ENCODE data around the gene ARHGEF17. TPM values are rescaled to one million over a fixed set of nuclear protein-coding genes. Genes with fewer than 3 reads are reported as not detected.

Gene ARHGEF17
- total RNA-seq, 2 experiments from 2014 or later: 0.05 TPM

- Mint-ChIP-seq H3K4me3 (no peak overlapping the region), H3K27ac (no peak overlapping the region)
- POLR2A ChIA-PET: interaction anchor here (0.9 to 2.1 kb wide), 5 partner anchors 9 to 46 kb away, joined by 3 to 5 read pairs (median 3); no protein-coding TSS in a partner anchor
Measured at GRCh38 chr11:73396251-73396930, 88.3 kb downstream of the ARHGEF17 start.

DNA sequence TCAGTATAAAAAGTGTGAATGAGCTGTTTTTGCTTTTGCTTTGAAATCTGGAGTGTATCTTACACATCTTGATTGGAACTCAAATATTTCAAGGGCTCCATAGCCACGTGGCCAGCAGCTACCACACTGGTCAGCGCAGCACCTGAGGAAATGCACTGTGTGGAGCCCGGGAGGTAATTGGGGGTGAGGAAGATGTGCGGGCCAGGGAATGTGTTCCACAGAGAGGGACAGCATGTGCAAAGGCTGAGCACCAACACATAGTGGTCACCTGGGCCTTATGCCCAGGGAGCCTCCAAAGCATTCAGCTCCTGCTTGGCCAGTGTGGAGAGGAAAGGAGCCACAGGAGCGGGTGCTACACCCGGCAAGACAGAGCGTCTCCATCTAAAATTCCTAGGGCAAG lies 88.9 kb downstream of the ARHGEF17 start:
- H3K36me3 Mint-ChIP-seq (ENCODE audit: low read depth): peaks cover 26% of the 10 kb centered on the region
- no peaks in the 10 kb centered on the region for H3K27me3 Mint-ChIP-seq
- no peaks in the 10 kb centered on the region for H3K9me3 Mint-ChIP-seq
- ChIA-PET CTCF (interaction anchor here (1.0 to 2.4 kb wide), 5 partner anchors 12 to 102 kb away, joined by 3 to 20 read pairs (median 7); no protein-coding TSS in a partner anchor), POLR2A (interaction anchor here (0.9 to 2.1 kb wide), 5 partner anchors 9 to 46 kb away, joined by 3 to 5 read pairs (median 3); no protein-coding TSS in a partner anchor)
- H3K27ac Mint-ChIP-seq: peak overlapping the region; percentile 45
- peaks cover 2% of the 10 kb centered on the region for H3K4me1 Mint-ChIP-seq
- no peak for DNase-seq
- H3K4me3 Mint-ChIP-seq: no peak overlapping the region

More at GRCh38 chr11:73396251-73396930, 88.3 kb downstream of the ARHGEF17 start:
- CTCF ChIA-PET: interaction anchor here (1.0 to 2.4 kb wide), 5 partner anchors 11 to 102 kb away, joined by 3 to 20 read pairs (median 7); no protein-coding TSS in a partner anchor
- H3K4me1 Mint-ChIP-seq: peaks cover 2% of the 10 kb centered on the region
- DNase-seq: no peak
- H3K9me3 Mint-ChIP-seq: no peaks in the 10 kb centered on the region
- H3K27me3 Mint-ChIP-seq: no peaks in the 10 kb centered on the region
- H3K36me3 Mint-ChIP-seq (ENCODE audit: low read depth): peaks cover 28% of the 10 kb centered on the region

DNA sequence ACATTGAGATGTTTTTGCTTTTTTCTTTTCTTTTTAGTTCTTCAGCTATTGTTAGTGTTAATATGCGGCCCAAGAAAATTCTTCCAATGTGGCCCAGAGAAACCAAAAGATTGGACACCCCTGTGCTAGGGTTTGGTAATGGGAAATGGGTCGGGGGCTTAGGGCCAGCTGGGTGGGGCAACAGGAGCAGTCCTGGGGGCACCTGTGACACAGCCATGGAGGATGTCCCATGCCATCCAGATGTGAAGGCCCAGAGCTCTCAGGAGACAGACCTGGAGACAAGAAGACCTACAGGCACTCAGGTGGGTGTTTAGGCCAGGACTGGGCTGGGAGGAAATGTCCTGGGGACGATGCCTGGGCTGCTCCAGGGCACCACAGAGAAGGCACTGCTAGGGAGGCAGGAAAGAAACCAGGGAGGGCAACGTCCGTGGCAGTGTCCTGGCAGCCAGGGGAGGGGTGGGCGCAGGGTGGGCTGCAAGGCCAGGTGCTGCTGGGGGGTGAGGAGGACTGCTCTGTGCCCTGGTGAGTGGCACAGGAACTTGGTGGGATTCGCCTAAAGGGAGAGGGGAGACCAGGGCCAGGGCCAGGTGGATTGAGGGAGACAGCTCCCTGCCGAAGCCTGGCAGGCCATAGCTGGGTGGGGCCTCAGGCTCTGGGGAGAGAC lies 89.5 kb downstream of the ARHGEF17 start:
- ChIA-PET CTCF (interaction anchor here (1.4 to 2.4 kb wide), 4 partner anchors 13 to 103 kb away, joined by 5 to 20 read pairs (median 8); no protein-coding TSS in a partner anchor), POLR2A (interaction anchor here (1.5 to 2.1 kb wide), 3 partner anchors 8 to 47 kb away, joined by 3 to 5 read pairs (median 4); no protein-coding TSS in a partner anchor)
- no peak overlapping the region for H3K4me3 Mint-ChIP-seq

DNA sequence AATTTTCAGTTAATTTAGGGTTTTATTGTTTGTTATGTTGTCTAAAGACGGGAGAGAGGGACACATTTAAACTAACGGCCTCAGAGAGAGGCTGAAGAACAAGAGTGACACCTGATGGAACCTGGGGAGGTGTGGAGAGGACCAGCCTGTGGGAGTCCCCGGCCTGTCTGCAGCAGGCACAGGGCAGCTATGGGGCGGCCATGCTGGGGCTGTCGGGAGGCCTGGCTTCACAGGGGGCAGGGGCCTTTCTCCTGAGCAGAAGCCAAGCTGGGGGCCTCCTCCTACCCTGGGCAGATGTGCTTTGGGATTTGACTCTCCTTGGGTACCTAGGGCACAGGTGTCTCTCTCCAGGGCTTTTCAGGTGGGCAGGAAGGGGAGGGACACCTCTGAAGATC lies 90.1 kb downstream of the ARHGEF17 start:
- Mint-ChIP-seq H3K27ac (peak overlapping the region; percentile 16), H3K4me1 (peaks cover 2% of the 10 kb centered on the region), H3K27me3 (no peaks in the 10 kb centered on the region), H3K9me3 (no peaks in the 10 kb centered on the region), H3K36me3 (ENCODE audit: low read depth) (peaks cover 26% of the 10 kb centered on the region), H3K4me3 (no peak overlapping the region)
- no peak for DNase-seq
- ChIA-PET CTCF (interaction anchor here (2.4 kb wide), 1 partner anchor 49 kb away, joined by 7 read pairs; no protein-coding TSS in a partner anchor), POLR2A (no interaction called here)

More for the DNA sequence above, 89.5 kb downstream of the ARHGEF17 start:
- H3K27me3 Mint-ChIP-seq: no peaks in the 10 kb centered on the region
- H3K36me3 Mint-ChIP-seq (ENCODE audit: low read depth): peaks cover 26% of the 10 kb centered on the region
- no peaks in the 10 kb centered on the region for H3K9me3 Mint-ChIP-seq
- H3K4me1 Mint-ChIP-seq: peaks cover 2% of the 10 kb centered on the region
- DNase-seq: no peak
- H3K27ac Mint-ChIP-seq: peak overlapping the region; percentile 16

GRCh38 chr11:73398721-73399120 lies 90.6 kb downstream of the ARHGEF17 start:
- CTCF ChIA-PET: interaction anchor here (1.3 to 5.5 kb wide), 3 partner anchors 47 to 92 kb away, joined by 4 to 32 read pairs (median 7); no protein-coding TSS in a partner anchor
- Mint-ChIP-seq H3K27ac (no peak overlapping the region), H3K4me1 (no peaks in the 10 kb centered on the region), H3K36me3 (ENCODE audit: low read depth) (peaks cover 24% of the 10 kb centered on the region), H3K9me3 (no peaks in the 10 kb centered on the region), H3K27me3 (no peaks in the 10 kb centered on the region), H3K4me3 (no peak overlapping the region)
- DNase-seq: no peak
- POLR2A ChIA-PET: interaction anchor here (0.7 to 1.3 kb wide), 3 partner anchors 11 to 48 kb away, joined by 3 to 4 read pairs (median 3); no protein-coding TSS in a partner anchor

GRCh38 chr11:73399159-73399590 lies 91.1 kb downstream of the ARHGEF17 start:
- ChIA-PET POLR2A (interaction anchor here (0.7 to 1.3 kb wide), 4 partner anchors 12 to 48 kb away, joined by 3 to 4 read pairs (median 4); no protein-coding TSS in a partner anchor), CTCF (interaction anchor here (1.3 to 5.5 kb wide), 3 partner anchors 11 to 92 kb away, joined by 4 to 32 read pairs (median 4); no protein-coding TSS in a partner anchor)
- Mint-ChIP-seq H3K4me1 (no peaks in the 10 kb centered on the region), H3K27me3 (no peaks in the 10 kb centered on the region), H3K9me3 (no peaks in the 10 kb centered on the region), H3K4me3 (no peak overlapping the region), H3K36me3 (ENCODE audit: low read depth) (peaks cover 22% of the 10 kb centered on the region), H3K27ac (peak overlapping the region; percentile 25)
- DNase-seq: no peak

GRCh38 chr11:73399636-73400035 lies 91.6 kb downstream of the ARHGEF17 start:
- DNase-seq: no peak
- Mint-ChIP-seq H3K9me3 (no peaks in the 10 kb centered on the region), H3K36me3 (ENCODE audit: low read depth) (peaks cover 22% of the 10 kb centered on the region), H3K4me1 (no peaks in the 10 kb centered on the region), H3K4me3 (no peak overlapping the region), H3K27ac (peak overlapping the region; percentile 25), H3K27me3 (no peaks in the 10 kb centered on the region)
- ChIA-PET POLR2A (interaction anchor here (1.1 to 1.3 kb wide), 4 partner anchors 12 to 49 kb away, joined by 3 to 4 read pairs (median 4); no protein-coding TSS in a partner anchor), CTCF (interaction anchor here (1.3 to 5.5 kb wide), 4 partner anchors 11 to 205 kb away, joined by 4 to 32 read pairs (median 4); no protein-coding TSS in a partner anchor)

DNA sequence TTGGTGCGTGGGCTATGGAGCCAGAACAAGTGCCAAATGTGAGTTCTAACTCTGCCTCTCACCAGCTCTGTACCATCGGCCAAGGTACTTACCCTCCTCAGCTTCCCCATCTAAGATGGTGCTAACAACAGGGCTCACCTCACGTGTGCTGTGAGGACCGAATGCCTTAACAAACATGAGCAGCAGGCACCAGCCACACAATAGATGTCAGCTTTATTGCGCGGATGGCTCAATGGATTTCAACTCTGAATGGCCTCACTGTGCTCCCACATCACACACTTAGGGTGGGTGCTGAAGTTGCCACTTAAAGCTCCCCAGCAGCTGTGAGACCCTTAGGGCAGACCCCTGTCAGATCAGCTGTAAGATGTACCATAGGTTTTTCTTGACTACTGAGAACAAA lies 92.2 kb downstream of the ARHGEF17 start:
- ChIA-PET POLR2A (interaction anchor here (1.2 kb wide), 1 partner anchor 13 kb away, joined by 3 read pairs; no protein-coding TSS in a partner anchor), CTCF (interaction anchor here (1.3 to 5.5 kb wide), 4 partner anchors 10 to 204 kb away, joined by 4 to 32 read pairs (median 4); no protein-coding TSS in a partner anchor)
- peaks cover 20% of the 10 kb centered on the region for H3K36me3 Mint-ChIP-seq (ENCODE audit: low read depth)
- H3K4me1 Mint-ChIP-seq: no peaks in the 10 kb centered on the region
- no peaks in the 10 kb centered on the region for H3K9me3 Mint-ChIP-seq
- H3K27ac Mint-ChIP-seq: no peak overlapping the region
- H3K27me3 Mint-ChIP-seq: no peaks in the 10 kb centered on the region
- H3K4me3 Mint-ChIP-seq: no peak overlapping the region
- DNase-seq: no peak

DNA sequence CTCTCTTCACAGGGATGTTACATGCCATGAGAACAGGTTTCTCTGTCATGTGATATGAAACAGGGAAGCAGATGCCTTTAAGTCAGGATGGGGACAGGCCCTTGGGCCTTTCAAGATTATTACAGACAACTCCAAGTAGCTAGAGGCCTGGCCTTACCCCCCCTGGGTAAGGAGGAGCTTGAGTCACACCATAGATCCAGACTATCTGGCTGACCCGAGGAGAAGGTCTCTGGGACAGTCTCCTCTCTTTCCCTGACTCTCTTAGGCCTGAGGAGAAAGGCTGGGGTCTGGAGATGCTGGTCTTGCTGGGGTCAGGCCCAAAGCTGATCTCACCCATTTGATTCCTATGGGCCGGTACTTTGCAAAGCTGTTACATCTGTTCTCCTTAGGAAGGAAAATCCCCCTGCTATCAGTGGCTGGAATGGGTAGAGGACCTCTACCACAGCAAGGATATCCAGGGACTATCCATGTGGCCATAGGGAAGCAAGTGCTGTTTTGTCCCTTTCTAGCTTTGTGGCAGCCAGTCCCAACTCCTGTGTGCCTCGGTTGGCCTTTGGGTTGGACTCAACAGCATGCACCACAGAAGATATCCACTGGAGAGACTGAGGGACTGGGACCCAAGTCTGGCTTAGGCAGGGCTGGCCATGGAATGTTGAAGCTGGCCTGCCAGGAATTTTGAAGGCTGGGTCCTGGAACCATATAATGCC lies 93.3 kb downstream of the ARHGEF17 start:
- POLR2A ChIA-PET: interaction anchor here (1.4 kb wide), 1 partner anchor 17 kb away, joined by 4 read pairs; no protein-coding TSS in a partner anchor
- H3K27me3 Mint-ChIP-seq: no peaks in the 10 kb centered on the region
- H3K27ac Mint-ChIP-seq: no peak overlapping the region

DNA sequence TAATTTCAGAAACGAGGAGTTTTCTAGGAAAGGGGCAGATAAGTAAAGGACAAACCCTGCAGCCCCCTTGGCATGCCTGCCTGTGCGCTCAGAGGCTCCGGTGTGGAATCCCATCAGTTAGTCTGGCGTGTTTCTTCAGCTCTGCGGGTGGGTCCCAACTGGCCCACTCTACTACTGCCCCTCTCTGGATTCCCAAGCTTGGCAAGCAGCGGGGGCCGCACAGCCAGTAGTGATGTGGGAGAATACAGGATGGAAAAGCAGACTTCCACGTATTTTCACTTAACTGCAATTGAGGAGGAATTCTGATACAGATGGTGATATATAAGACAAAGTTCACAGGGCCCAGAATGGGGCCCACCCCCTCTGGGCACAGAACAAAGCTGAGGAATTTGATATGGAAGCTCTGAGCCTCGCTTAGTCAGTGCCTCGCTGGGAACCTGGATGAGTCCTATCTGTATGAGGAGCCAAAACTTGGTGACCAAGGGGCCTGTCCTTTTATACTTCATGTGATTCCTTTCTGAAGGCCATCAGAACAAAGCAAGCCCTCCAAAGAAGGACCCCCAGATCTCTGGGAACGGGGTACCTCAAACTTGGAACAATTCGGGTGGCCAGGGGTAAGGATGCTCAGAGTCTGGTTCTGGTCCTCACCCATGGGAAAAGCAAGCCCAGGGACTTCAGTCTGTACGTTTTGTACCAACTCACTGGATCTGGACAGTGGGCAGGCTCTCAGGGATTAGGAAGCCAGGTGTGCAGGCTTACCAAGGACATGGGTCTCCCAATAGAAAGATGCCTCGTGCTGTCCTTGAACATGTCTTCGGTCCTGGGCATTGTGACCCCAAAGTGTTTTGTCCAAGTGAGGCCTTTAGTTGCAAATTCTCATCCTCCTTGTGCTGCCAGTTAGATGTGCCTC lies 94.1 kb downstream of the ARHGEF17 start:
- H3K27me3 Mint-ChIP-seq: no peaks in the 10 kb centered on the region
- ChIA-PET CTCF (interaction anchor here (0.6 to 5.5 kb wide), 5 partner anchors 9 to 358 kb away, joined by 3 to 32 read pairs (median 5); partner anchors contain the start of gene RAB6A), POLR2A (interaction anchor here (1.4 kb wide), 1 partner anchor 18 kb away, joined by 4 read pairs; no protein-coding TSS in a partner anchor)
- H3K4me3 Mint-ChIP-seq: no peak overlapping the region
- no peak for DNase-seq
- H3K27ac Mint-ChIP-seq: no peak overlapping the region
- H3K4me1 Mint-ChIP-seq: no peaks in the 10 kb centered on the region
- H3K36me3 Mint-ChIP-seq (ENCODE audit: low read depth): peaks cover 11% of the 10 kb centered on the region
- H3K9me3 Mint-ChIP-seq: no peaks in the 10 kb centered on the region

More for the DNA sequence above, 93.3 kb downstream of the ARHGEF17 start:
- Mint-ChIP-seq H3K4me3 (no peak overlapping the region), H3K9me3 (no peaks in the 10 kb centered on the region), H3K36me3 (ENCODE audit: low read depth) (peaks cover 18% of the 10 kb centered on the region), H3K4me1 (no peaks in the 10 kb centered on the region)
- DNase-seq: no peak
- CTCF ChIA-PET: interaction anchor here (1.5 to 5.5 kb wide), 4 partner anchors 8 to 259 kb away, joined by 4 to 32 read pairs (median 9); no protein-coding TSS in a partner anchor

DNA sequence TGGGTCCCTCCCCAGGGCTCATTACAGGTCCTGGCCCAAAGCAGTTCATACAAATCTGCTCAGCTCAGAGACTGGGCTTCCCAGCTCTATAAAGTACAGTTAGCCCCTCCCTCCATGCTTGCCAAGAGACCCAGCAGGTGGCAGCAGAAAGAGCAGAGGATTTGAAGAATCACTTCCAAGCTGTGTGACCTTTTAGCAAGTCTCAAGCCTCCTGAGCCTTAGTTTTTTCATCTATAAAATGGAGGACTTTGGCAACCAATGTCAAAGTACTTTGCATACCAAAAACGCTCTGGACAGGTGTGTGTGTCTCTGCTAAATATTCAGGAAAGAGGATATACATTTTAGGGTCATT lies 94.7 kb downstream of the ARHGEF17 start:
- H3K4me1 Mint-ChIP-seq: no peaks in the 10 kb centered on the region
- ChIA-PET POLR2A (no interaction called here), CTCF (interaction anchor here (0.6 to 5.5 kb wide), 5 partner anchors 9 to 358 kb away, joined by 3 to 32 read pairs (median 5); partner anchors contain the start of gene RAB6A)
- DNase-seq: no peak
- H3K27ac Mint-ChIP-seq: no peak overlapping the region
- H3K36me3 Mint-ChIP-seq (ENCODE audit: low read depth): peaks cover 15% of the 10 kb centered on the region
- no peaks in the 10 kb centered on the region for H3K9me3 Mint-ChIP-seq
- no peak overlapping the region for H3K4me3 Mint-ChIP-seq
- no peaks in the 10 kb centered on the region for H3K27me3 Mint-ChIP-seq

Measured in activated CD4-positive, alpha-beta memory T cell treated with anti-CD3 and anti-CD28 coated beads, Interleukin-2, amount 10 ng/mL, durations not matched to agents 7 days and 5 days (primary cell).